Stomach (tissue), 4 donors: Measurements from ENCODE around the gene AK2.

ENCODE experiments used
- CTCF ChIP-seq, 7 experiments: fragments of 450-650 bp in 4 of 7; fragments of 200-600 bp in 3 of 7; sonication (generic) in 3 of 7; IDR thresholded peaks; one replicate each; pipeline ENCODE4 v1.5.1; 2016 to 2019; ENCODE audit warnings: antibody characterized with exemption in 7 of 7, control low read depth in 2 of 7, mild to moderate bottlenecking in 1 of 7
- POLR2A ChIP-seq, 4 donors: fragments of 450-650 bp; IDR thresholded peaks; one replicate each; pipeline ENCODE4 v1.6.1; 2016; ENCODE audit warnings: antibody characterized with exemption in 4 of 4, control low read depth in 2 of 4, mild to moderate bottlenecking in 1 of 4, moderate library complexity in 1 of 4
- POLR2AphosphoS5 ChIP-seq, 3 donors: sonication (generic); formaldehyde crosslinking; IDR thresholded peaks; one replicate each; pipeline ENCODE4 v1.6.1; 2016; ENCODE audit warnings: antibody characterized with exemption in 3 of 3

DNA sequence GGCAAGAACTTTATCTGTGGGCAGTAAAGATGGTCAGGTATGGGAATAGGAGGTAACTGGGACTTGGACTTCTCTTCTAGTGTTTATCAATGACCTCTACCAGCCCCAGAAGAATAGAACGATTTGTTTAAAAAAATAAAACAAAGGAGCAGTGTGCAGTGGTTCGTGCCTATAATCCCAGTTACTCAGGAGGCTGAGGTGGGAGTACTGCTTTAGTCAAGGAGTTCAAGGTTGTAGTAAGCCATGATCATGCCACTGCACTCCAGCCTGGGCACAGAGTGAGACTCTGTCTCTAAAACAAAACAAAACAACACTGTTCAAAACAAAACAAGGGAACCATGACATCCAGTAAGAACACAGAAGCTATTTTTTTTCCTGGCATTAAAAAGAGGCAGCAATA lies 76.3 kb downstream of the AK2 start:
- no peak for TF ChIP-seq CTCF (IDR thresholded peaks at IDR 0.05)
- TF ChIP-seq POLR2A (IDR thresholded peaks at IDR 0.05): no peak
- no peak for TF ChIP-seq POLR2AphosphoS5 (IDR thresholded peaks at IDR 0.05)
